Left forelimb (tissue), 1 donor: Measurements from ENCODE around the gene SEPTIN5.

ENCODE experiments used
- DNase-seq: peaks from one replicate; pipeline ENCODE4 v3.0.0-alpha.2; 2018; ENCODE audit warnings: low spot score

SEPTIN5 gene

GRCh38 chr22:19733755-19734154, 19.5 kb downstream of the SEPTIN5 start:
- no peak for DNase-seq

GRCh38 chr22:19734163-19734562, 19.9 kb downstream of the SEPTIN5 start:
- DNase-seq = no peak

GRCh38 chr22:19734837-19735382, 20.6 kb downstream of the SEPTIN5 start:
- DNase-seq = no peak

- no peak for DNase-seq
These were observed 21.6 kb downstream of the SEPTIN5 start for GRCh38 chr22:19735665-19736510.

GRCh38 chr22:19737846-19738663, 23.8 kb downstream of the SEPTIN5 start:
- DNase-seq = no peak

- no peak for DNase-seq
These were observed 24.6 kb downstream of the SEPTIN5 start for GRCh38 chr22:19738664-19739447.

DNA sequence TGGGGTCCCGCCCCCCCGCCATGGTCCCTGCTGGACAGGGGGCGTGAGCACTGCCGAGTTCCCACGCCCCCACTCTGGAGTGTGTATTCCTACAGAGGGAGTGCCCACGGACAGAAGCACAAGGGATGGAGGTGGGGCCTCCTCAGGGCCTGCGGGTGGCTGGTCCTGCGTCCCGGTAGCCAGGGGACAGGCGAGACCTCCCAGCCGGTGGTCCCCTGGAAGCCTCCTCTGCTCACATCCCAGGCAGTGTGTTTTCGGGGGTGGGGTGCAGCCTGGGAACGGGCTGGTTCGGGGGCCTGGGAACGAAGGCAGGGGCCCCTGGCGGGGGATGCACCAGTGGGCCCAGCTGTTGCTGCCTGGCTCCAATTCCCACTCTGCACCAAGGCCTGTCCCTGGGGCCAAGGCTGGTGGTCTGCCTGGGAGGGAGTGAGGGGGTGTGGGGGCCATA, 25.2 kb downstream of the SEPTIN5 start:
- DNase-seq = no peak

DNA sequence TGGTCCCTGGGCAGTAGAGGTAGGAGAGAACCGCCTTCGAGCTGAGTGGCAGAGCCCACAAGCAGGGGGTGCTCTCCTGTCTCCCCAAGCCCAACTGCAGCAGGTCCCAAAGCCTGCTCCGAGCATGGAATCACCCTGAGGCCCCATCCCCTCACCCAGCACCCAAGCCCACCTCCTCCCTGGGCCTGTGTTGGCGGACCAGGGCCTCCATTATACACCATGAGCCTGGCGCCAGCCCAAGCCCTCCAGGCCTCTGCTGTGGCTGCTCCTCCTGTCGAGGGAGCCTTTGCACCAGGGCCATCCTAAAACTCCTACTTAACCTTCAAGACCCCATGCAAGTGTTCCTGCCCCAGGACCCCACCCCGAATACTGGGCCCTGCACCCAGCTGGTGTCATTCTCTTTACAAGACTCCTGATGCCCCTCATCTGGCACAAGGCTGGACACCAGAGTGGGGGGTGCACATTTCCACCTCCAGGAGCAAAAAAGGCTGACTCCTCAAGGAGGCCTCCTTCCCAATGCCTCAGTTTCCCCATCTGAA, 25.7 kb downstream of the SEPTIN5 start:
- no peak for DNase-seq

GRCh38 chr22:19740586-19740985, 26.3 kb downstream of the SEPTIN5 start:
- no peak for DNase-seq

- no peak for DNase-seq
These were observed 26.8 kb downstream of the SEPTIN5 start for GRCh38 chr22:19741053-19741452.

DNA sequence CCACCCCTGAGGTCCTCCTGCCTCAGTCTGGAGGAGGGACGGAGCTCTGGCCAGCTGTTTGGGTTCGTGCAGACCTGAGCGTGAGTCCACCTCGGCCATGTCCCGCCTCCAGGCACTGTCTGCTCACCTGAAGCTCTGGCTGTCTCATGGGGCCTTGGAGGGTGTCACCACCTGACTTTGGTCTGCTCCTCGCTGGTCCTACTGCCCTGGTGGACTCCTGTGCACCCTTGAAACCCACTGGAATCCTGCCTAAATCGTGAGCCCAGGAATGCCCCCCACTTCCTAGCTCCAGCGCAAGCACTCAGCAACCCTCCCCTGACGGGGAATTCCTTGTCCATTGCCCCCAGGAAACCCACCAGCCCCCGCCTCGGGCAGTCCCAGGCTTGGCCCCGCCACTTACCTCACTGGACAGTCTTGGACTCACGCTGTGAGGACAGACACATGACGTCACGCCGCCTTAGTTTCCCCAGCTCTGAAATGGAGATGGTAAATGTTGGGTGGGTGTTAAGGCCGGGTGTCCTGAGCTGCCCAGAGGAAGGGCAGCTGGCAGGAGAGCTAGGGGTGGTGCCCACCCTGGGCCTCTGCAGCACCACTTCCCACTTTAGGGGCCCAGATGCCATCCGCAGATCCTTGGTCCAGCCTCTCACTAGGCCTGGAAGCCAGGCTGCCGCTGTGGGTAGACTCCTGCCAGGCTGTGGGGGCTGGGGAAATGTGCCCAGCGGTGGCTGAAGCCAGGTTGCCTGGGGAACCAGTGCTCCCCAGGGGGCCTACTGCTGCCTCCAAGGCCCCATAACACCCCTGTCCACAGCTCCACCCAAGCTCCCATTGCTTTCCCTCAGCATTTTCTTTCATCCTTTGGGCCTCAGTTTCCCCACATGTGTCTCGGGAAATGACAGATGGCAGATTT, 28.1 kb downstream of the SEPTIN5 start:
- DNase-seq = no peak

GRCh38 chr22:19743081-19743480, 28.8 kb downstream of the SEPTIN5 start:
- no peak for DNase-seq

GRCh38 chr22:19743651-19744050, 29.3 kb downstream of the SEPTIN5 start:
- no peak for DNase-seq

DNA sequence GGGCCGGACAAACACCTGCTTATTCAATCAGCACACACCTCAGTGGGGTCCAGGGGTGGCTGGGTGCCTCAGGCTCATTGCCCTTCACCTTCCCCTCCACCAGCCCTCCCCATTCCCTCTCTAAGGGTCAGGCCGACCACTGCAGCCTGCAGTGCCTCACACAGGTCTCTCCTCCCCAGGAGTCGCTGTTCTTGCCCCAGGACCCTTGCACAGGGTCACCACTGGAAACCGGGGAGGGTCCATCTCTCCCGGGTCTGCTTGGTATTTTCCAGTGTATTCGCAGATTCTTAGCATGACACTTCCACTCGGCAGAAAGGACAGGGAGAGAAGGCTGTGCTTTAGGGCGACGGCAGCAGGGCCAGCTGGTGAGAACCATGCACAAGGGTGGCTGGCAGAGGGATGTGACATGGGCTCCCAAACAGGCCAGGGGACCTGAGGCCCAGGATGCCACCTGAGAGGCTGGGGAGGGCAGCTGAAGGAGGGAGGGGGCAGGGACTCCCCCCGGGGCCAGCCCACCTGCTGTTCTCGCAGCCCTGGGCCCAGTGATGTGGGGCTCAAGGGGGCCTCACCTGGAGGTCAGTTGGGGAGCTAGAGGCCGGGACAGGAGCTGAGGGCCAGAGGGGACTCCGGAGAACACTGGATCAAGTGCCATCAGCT, 30.2 kb downstream of the SEPTIN5 start:
- DNase-seq = no peak

DNA sequence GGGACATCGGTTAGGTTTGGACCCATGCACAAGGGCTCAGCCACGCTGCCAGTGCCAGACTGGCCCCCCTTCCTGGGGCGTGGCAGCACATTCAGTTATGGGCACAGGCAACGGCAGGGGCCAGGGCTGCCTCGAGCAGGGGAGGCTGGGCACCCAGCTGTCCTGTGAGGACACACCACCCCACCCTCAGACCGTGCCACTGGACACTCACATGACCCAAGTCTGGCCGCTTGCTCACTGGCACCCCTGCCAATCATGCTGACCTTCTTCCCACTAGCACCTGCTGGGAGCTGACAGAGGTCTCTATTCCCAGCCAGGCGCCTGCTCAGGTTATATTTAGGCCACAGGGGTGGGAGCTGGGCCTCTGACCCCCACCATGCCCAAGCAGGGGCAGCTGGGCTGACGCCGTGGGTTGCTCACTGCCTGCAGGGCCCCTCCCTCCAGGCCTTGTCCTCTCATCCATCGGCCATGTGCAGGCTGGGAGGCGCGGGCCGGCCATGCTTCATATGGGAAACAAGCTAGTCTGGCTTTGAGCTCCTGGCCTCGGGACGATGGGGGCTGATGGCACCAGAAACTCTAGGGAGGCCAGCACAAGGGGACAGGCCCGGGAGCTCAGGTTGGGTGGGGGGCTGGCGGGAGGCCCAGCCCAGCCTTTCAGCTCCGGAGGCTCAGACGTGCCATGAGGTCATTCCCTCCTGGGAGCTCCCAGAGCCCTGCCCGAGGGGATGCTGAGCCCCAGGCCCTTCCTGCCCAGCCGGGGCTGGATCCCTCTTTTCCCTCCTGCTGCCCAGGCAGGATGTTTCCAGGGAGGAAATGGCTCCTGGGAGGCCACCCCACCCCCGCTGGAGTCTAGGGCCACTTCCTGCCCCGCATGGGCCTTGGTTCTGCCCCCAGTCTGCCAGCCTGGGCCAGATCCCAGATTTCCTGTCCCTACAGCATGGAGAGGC, 31.1 kb downstream of the SEPTIN5 start:
- DNase-seq = no peak

DNA sequence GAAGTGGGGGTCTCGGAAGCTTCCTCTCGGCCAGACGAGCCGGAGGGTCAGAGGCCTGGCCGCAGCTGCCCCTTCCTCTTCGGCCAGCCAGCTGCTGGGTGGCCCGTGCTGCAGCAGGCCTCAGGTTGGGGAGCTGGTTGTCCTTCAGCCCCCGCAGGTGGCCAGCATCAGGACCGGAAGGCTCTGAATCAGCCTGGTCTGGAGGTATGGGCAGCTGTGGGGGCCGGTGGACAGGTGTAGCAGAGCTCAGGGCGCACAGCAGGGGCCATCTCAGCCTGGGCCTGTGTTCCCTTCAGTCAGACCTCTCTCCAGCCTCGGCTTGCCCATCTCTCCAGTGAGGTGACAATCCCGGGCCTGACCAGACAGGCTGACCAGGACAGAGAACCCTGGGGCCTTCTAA, 32.4 kb downstream of the SEPTIN5 start:
- no peak for DNase-seq

- no peak for DNase-seq
These were observed 33.2 kb downstream of the SEPTIN5 start for GRCh38 chr22:19747551-19747950.

DNA sequence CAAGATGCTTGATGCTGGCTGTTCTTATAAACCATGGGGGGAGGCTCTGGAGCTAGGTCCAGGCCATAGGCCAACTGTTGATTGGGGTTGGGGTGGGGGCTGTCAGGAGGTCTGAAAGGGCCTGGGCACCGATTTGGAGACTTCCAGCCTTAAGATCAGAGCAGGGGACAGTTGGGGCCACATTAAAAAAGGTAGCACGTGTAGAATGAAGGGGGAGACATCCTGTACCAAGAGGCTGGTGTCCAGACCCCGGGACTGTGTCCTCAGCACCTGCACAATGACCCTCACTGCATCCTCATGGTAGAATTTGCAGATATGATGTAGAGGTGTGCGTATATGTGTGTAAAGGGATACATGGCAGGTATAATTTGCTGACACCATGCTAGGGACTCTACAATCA, 33.8 kb downstream of the SEPTIN5 start:
- no peak for DNase-seq
